ENCODE measurements around the gene RBPJ.

DNA sequence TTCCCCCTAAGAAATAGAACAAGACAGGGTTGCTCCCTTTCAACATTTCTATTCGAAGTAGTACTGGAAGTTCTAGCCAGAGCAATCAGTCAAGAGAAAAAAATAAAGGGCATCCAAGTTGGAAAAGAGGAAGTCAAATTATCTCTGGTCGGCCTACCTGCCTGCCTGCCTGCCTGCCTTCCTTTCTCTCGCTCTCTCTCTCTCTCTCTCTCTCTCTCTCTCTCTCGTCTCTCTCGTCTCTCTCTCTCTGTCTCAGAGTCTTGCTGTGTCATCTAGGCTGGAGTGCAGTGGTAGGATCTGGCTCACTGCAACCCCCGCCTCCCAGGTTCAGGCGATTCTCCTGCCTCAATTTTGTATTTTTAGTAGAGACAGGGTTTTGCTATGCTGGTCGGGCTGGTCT is 126.6 kb downstream of the RBPJ start:
- TF ChIP-seq EZH2phosphoT487 (IDR thresholded peaks at IDR 0.05; ENCODE audit: low read length) = no peak
- TF ChIP-seq, protein P1, sequence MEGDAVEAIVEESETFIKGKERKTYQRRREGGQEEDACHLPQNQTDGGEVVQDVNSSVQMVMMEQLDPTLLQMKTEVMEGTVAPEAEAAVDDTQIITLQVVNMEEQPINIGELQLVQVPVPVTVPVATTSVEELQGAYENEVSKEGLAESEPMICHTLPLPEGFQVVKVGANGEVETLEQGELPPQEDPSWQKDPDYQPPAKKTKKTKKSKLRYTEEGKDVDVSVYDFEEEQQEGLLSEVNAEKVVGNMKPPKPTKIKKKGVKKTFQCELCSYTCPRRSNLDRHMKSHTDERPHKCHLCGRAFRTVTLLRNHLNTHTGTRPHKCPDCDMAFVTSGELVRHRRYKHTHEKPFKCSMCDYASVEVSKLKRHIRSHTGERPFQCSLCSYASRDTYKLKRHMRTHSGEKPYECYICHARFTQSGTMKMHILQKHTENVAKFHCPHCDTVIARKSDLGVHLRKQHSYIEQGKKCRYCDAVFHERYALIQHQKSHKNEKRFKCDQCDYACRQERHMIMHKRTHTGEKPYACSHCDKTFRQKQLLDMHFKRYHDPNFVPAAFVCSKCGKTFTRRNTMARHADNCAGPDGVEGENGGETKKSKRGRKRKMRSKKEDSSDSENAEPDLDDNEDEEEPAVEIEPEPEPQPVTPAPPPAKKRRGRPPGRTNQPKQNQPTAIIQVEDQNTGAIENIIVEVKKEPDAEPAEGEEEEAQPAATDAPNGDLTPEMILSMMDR (IDR thresholded peaks at IDR 0.05; ENCODE audit: low read length) = no peak

Data from MM.1S (cell line).